HCT116 (cell line): ENCODE measurements around the gene FCHSD2. TPM values are rescaled to one million over a fixed set of nuclear protein-coding genes. Genes with fewer than 3 reads are reported as not detected.
"Not testable (repeated sequence)": the region's sequence is repeated elsewhere in the genome, so short reads cannot be mapped to it uniquely, and the experiment has no call there.

Source experiments
- ATAC-seq: fragments of 200-7000 bp; cut with Tn5 transposase; 2 replicates; pipeline ENCODE4 v1.9.1; 2020; ENCODE audit warnings: mild to moderate bottlenecking, moderate library complexity
- BruUV-seq: library from RNA; stranded (reverse); fragments of 400-500 nt; replicated peaks from 2 replicates; lab custom pipeline; 2021; lab: Mats Ljungman, UMichigan
- CTCF ChIA-PET: fragments of 300-600 bp; sonication (Branson Sonifier 250); formaldehyde crosslinking; loops from one replicate; lab custom pipeline; 2021; ENCODE audit warnings: antibody characterized with exemption; lab: Charles Lee
- POLR2A ChIA-PET: fragments of 300-600, 350-600 bp; sonication (Branson Sonifier 250); formaldehyde crosslinking; loops from one replicate; lab custom pipeline; 2021; ENCODE audit warnings: antibody characterized with exemption; lab: Charles Lee
- RAD21 ChIA-PET, 2 experiments: fragments of 300-600 bp; sonication (Branson Sonifier 250); formaldehyde crosslinking; loops; one replicate each; lab custom pipeline; 2023; ENCODE audit warnings: low total read pairs in 2 of 2; ENCODE audit not compliant: uncharacterized antibody in 2 of 2, unreplicated experiment in 2 of 2, low non-redundant PET in 1 of 2; lab: Charles Lee
- DNase-seq: peaks from one replicate; pipeline ENCODE4 v3.0.0-alpha.2; 2010; ENCODE audit warnings: low read depth, low spot score
- H2AFZ ChIP-seq: fragments of 200-600 bp; shearing (Covaris generic), sonication (generic); 2 replicates; pipeline ENCODE4 v1.6.1; 2017; ENCODE audit warnings: low read depth, mixed run types, mixed read lengths, antibody characterized with exemption, low read length; ENCODE audit not compliant: poor library complexity, severe bottlenecking
- H3K27ac ChIP-seq: 2 replicates; pipeline ENCODE4 v1.5.1; 2012; ENCODE audit warnings: low read depth, low read length
- H3K27me3 ChIP-seq: fragments of 200-600 bp; sonication (generic); 2 replicates; pipeline ENCODE4 v1.6.1; 2016; ENCODE audit warnings: mixed run types, low read length, mixed read lengths; ENCODE audit not compliant: insufficient read depth
- H3K36me3 ChIP-seq, 2 experiments: fragments of 200-500 bp in 1 of 2; fragments of 200-600 bp in 1 of 2; sonication (Bioruptor generic) in 1 of 2; sonication (generic) in 1 of 2; 2 replicates each; pipeline versions ENCODE4 v1.5.1 to v1.6.1; 2014 to 2016; ENCODE audit warnings: low read length in 2 of 2, inconsistent platforms in 1 of 2, mixed read lengths in 1 of 2, mixed run types in 1 of 2; ENCODE audit not compliant: insufficient read depth in 2 of 2, control insufficient read depth in 1 of 2
- H3K4me1 ChIP-seq, 2 experiments: fragments of 200-600 bp in 1 of 2; sonication (generic) in 1 of 2; 2 replicates each; pipeline versions ENCODE4 v1.5.1 to v1.6.1; 2012 to 2017; ENCODE audit warnings: low read length in 2 of 2, inconsistent platforms in 1 of 2, mild to moderate bottlenecking in 1 of 2, mixed read lengths in 1 of 2, mixed run types in 1 of 2, moderate library complexity in 1 of 2; ENCODE audit not compliant: insufficient read depth in 2 of 2, control insufficient read depth in 1 of 2
- H3K4me2 ChIP-seq: fragments of 200-600 bp; sonication (generic); 2 replicates; pipeline ENCODE4 v1.6.1; 2017; ENCODE audit warnings: mixed run types, low read length, mixed read lengths
- H3K4me3 ChIP-seq, 2 experiments: fragments of 200-600 bp in 1 of 2; sonication (generic) in 1 of 2; replicated peaks in 1 of 2; 2 replicates each; pipeline ENCODE4 v1.5.1; 2011 to 2016; ENCODE audit warnings: low read length in 2 of 2, control low read depth in 1 of 2, low read depth in 1 of 2, mild to moderate bottlenecking in 1 of 2, mixed read lengths in 1 of 2, mixed run types in 1 of 2
- H3K79me2 ChIP-seq: fragments of 200-600 bp; sonication (generic); 2 replicates; pipeline ENCODE4 v1.6.1; 2017; ENCODE audit warnings: mild to moderate bottlenecking, mixed run types, low read length, moderate library complexity, mixed read lengths; ENCODE audit not compliant: insufficient read depth
- H3K9ac ChIP-seq: fragments of 200-600 bp; sonication (generic); 2 replicates; pipeline ENCODE4 v1.6.1; 2016; ENCODE audit warnings: low read length, mixed read lengths
- H3K9me2 ChIP-seq: fragments of 200-600 bp; sonication (generic), shearing (Covaris generic); 2 replicates; pipeline ENCODE4 v1.6.1; 2017; ENCODE audit warnings: mixed run types, mild to moderate bottlenecking, moderate library complexity; ENCODE audit not compliant: insufficient read depth
- H3K9me3 ChIP-seq, 2 experiments: fragments of 200-500 bp in 1 of 2; fragments of 200-600 bp in 1 of 2; sonication (Bioruptor generic) in 1 of 2; sonication (generic) in 1 of 2; 2 replicates each; pipeline ENCODE4 v1.6.1; 2014 to 2017; ENCODE audit warnings: low read length in 2 of 2, mixed read lengths in 2 of 2, inconsistent platforms in 1 of 2, low read depth in 1 of 2, mild to moderate bottlenecking in 1 of 2, mixed run types in 1 of 2, moderate library complexity in 1 of 2; ENCODE audit not compliant: control insufficient read depth in 1 of 2, insufficient read depth in 1 of 2
- H4K20me1 ChIP-seq: fragments of 200-600 bp; sonication (generic), shearing (Covaris generic); 2 replicates; pipeline ENCODE4 v1.6.1; 2017; ENCODE audit warnings: mixed run types, mild to moderate bottlenecking, moderate library complexity; ENCODE audit not compliant: insufficient read depth
- EGR1 ChIP-seq: IDR thresholded peaks from 2 replicates; pipeline ENCODE4 v1.6.1; 2012; ENCODE audit warnings: low read depth
- ELF1 ChIP-seq: IDR thresholded peaks from 2 replicates; pipeline ENCODE4 v1.6.1; 2012; ENCODE audit warnings: low read depth, borderline replicate concordance
- JUND ChIP-seq: IDR thresholded peaks from 2 replicates; pipeline ENCODE4 v1.6.1; 2012
- POLR2AphosphoS5 ChIP-seq: IDR thresholded peaks from 2 replicates; pipeline ENCODE4 v1.6.1; 2011; ENCODE audit warnings: mild to moderate bottlenecking, low read depth, low read length, moderate library complexity
- SP1 ChIP-seq: IDR thresholded peaks from 2 replicates; pipeline ENCODE4 v1.6.1; 2012; ENCODE audit warnings: low read depth
- TCF7L2 ChIP-seq: IDR thresholded peaks from 2 replicates; pipeline ENCODE4 v1.7.0; 2011; ENCODE audit warnings: borderline replicate concordance, inconsistent platforms; ENCODE audit not compliant: insufficient read depth, insufficient read length; ENCODE audit errors: extremely low read depth
- ZBTB33 ChIP-seq: IDR thresholded peaks from 2 replicates; pipeline ENCODE4 v1.6.1; 2011; ENCODE audit warnings: mild to moderate bottlenecking, low read length, moderate library complexity; ENCODE audit not compliant: insufficient replicate concordance; ENCODE audit errors: extremely low read depth
- ZFX ChIP-seq: fragments of 450-650 bp; IDR thresholded peaks from 2 replicates; pipeline ENCODE4 v1.6.1; 2017
- ZNF274 ChIP-seq: fragments of 200-500 bp; sonication (Bioruptor generic); IDR thresholded peaks from 2 replicates; pipeline ENCODE4 v1.6.1; 2014; ENCODE audit warnings: mild to moderate bottlenecking, low read depth, low read length, inconsistent platforms
- intact Hi-C: fragments of 100-400 bp; cut with micrococcal nuclease; formaldehyde crosslinking; loops from 2 replicates; pipeline ENCODE4 v1.10.0; 2022
- total RNA-seq: library from RNA; stranded (reverse); gene quantifications from one replicate; pipeline ENCODE4 v1.2.1, GENCODE V29; 2021; ENCODE audit not compliant: unreplicated experiment
- TF ChIP-seq, protein P1 (sequence below): IDR thresholded peaks from 2 replicates; pipeline ENCODE4 v1.6.1; 2012

The FCHSD2 gene
- total RNA-seq, 1 experiment from 2014 or later, result 15.0 TPM

- H3K4me1 ChIP-seq, result no peaks in the 10 kb centered on the region
- ChIA-PET POLR2A (no interaction called here), CTCF (no interaction called here)
- DNase-seq, result no peak
- intact Hi-C loops, result no loop called here
- no peaks in the 10 kb centered on the region for H3K36me3 ChIP-seq
- H3K79me2 ChIP-seq, result no peaks in the 10 kb centered on the region
- H3K27me3 ChIP-seq, result no peaks in the 10 kb centered on the region
- H3K27ac ChIP-seq, result no peak overlapping the region
- no peak overlapping the region for H3K9ac ChIP-seq
- H2AFZ ChIP-seq, result no peak overlapping the region
- no peak overlapping the region for H3K4me3 ChIP-seq
- no peak overlapping the region for H3K4me2 ChIP-seq
- TF ChIP-seq ZNF274 (no peak), ZFX (no peak), POLR2AphosphoS5 (no peak), TCF7L2 (no peak), JUND (no peak), EGR1 (no peak), SP1 (no peak), ELF1 (no peak), ZBTB33 (no peak)
- TF ChIP-seq, protein P1, sequence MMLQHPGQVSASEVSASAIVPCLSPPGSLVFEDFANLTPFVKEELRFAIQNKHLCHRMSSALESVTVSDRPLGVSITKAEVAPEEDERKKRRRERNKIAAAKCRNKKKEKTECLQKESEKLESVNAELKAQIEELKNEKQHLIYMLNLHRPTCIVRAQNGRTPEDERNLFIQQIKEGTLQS, result no peak
- TF ChIP-seq, all 23 proteins: peak for 0
- BruUV-seq, result no TSS peak
- RAD21 ChIA-PET, result no interaction called here
- Histone ChIP-seq H3K9me2 (no peaks in the 10 kb centered on the region), H4K20me1 (no peaks in the 10 kb centered on the region), H3K9me3 (no peaks in the 10 kb centered on the region)
- no peak for ATAC-seq
These were observed 71.5 kb downstream of the FCHSD2 start for GRCh38 chr11:73070653-73071052.

GRCh38 chr11:73061857-73062424 is 80.2 kb downstream of the FCHSD2 start:
- H3K27ac ChIP-seq, H2AFZ ChIP-seq, H3K27me3 ChIP-seq, H3K4me1 ChIP-seq, H3K4me2 ChIP-seq, BruUV-seq, H3K9ac ChIP-seq, POLR2A ChIA-PET, H4K20me1 ChIP-seq, H3K36me3 ChIP-seq, RAD21 ChIA-PET, H3K79me2 ChIP-seq, ATAC-seq, H3K4me3 ChIP-seq, H3K9me3 ChIP-seq, H3K9me2 ChIP-seq, CTCF ChIA-PET, intact Hi-C loops, DNase-seq: not testable (repeated sequence)

- POLR2A ChIA-PET, H3K27ac ChIP-seq, H4K20me1 ChIP-seq, H3K27me3 ChIP-seq, H3K4me2 ChIP-seq, RAD21 ChIA-PET, H3K4me1 ChIP-seq, H3K79me2 ChIP-seq, intact Hi-C loops, H2AFZ ChIP-seq, ATAC-seq, H3K9me3 ChIP-seq, H3K9ac ChIP-seq, DNase-seq, H3K4me3 ChIP-seq, CTCF ChIA-PET, H3K36me3 ChIP-seq, BruUV-seq, H3K9me2 ChIP-seq: not testable (repeated sequence)
These were observed 80.7 kb downstream of the FCHSD2 start for GRCh38 chr11:73061434-73061833.
